Panc1 (cell line): ENCODE results near the gene IFNL4. TPM values are rescaled to one million over a fixed set of nuclear protein-coding genes. Genes with fewer than 3 reads are reported as not detected.
"Not testable (repeated sequence)": the region's sequence is repeated elsewhere in the genome, so short reads cannot be mapped to it uniquely, and the experiment has no call there.

Experiments used
- ATAC-seq: fragments of 200-7000 bp; cut with Tn5 transposase; 2 replicates; pipeline ENCODE4 v1.9.1; 2020; ENCODE audit warnings: mild to moderate bottlenecking, moderate library complexity
- BruUV-seq: library from RNA; stranded (reverse); fragments of 400-500 nt; replicated peaks from 2 replicates; lab custom pipeline; 2021; lab: Mats Ljungman, UMichigan
- CTCF ChIA-PET: fragments of 300-600 bp; sonication (Branson Sonifier 250); formaldehyde crosslinking; loops from one replicate; lab custom pipeline; 2022; ENCODE audit warnings: antibody characterized with exemption; lab: Charles Lee
- POLR2A ChIA-PET: fragments of 300-600 bp; sonication (Branson Sonifier 250); formaldehyde crosslinking; loops from one replicate; lab custom pipeline; 2022; ENCODE audit warnings: antibody characterized with exemption; lab: Charles Lee
- DNase-seq: peaks from one replicate; pipeline ENCODE4 v3.0.0-alpha.2; 2010; ENCODE audit warnings: low read depth, low spot score
- H3K27ac ChIP-seq: 2 replicates; pipeline ENCODE4 v1.5.1; 2011; ENCODE audit warnings: mild to moderate bottlenecking, low read length, inconsistent platforms
- H3K27me3 ChIP-seq: fragments of 200-500 bp; sonication (Bioruptor generic); 2 replicates; pipeline ENCODE4 v1.6.0; 2014; ENCODE audit warnings: low read length, inconsistent platforms; ENCODE audit not compliant: control insufficient read depth, insufficient read depth
- H3K36me3 ChIP-seq: fragments of 200-500 bp; sonication (Bioruptor generic); 2 replicates; pipeline ENCODE4 v1.5.1; 2014; ENCODE audit warnings: inconsistent platforms, mild to moderate bottlenecking, low read length, moderate library complexity; ENCODE audit not compliant: control insufficient read depth, insufficient read depth
- H3K4me1 ChIP-seq: 2 replicates; pipeline ENCODE4 v1.5.1; 2011; ENCODE audit warnings: inconsistent platforms, mild to moderate bottlenecking, low read length, moderate library complexity; ENCODE audit not compliant: control insufficient read depth, insufficient read depth
- H3K4me3 ChIP-seq, 2 experiments: 2 replicates each; pipeline ENCODE4 v1.5.1; 2011 to 2012; ENCODE audit warnings: low read depth in 2 of 2, low read length in 2 of 2, mild to moderate bottlenecking in 2 of 2, inconsistent platforms in 1 of 2, moderate library complexity in 1 of 2
- H3K9me3 ChIP-seq: fragments of 200-500 bp; sonication (Bioruptor generic); 2 replicates; pipeline ENCODE4 v1.5.1; 2014; ENCODE audit warnings: low read depth, mild to moderate bottlenecking, inconsistent platforms, low read length, moderate library complexity; ENCODE audit not compliant: control insufficient read depth, insufficient read depth
- POLR2AphosphoS5 ChIP-seq: IDR thresholded peaks from 2 replicates; pipeline ENCODE4 v1.6.1; 2012; ENCODE audit warnings: mild to moderate bottlenecking, low read depth, low read length, moderate library complexity
- SIN3A ChIP-seq: IDR thresholded peaks from 2 replicates; pipeline ENCODE4 v1.6.1; 2012; ENCODE audit warnings: low read depth, mild to moderate bottlenecking, low read length, moderate library complexity, borderline replicate concordance; ENCODE audit not compliant: insufficient read depth
- TCF7L2 ChIP-seq: IDR thresholded peaks from 2 replicates; pipeline ENCODE4 v1.6.1; 2011; ENCODE audit warnings: mild to moderate bottlenecking, low read depth, low read length, inconsistent platforms
- in situ Hi-C: cut with HindIII; loops from 2 replicates; pipeline ENCODE4 v1.10.0; 2016; ENCODE audit warnings: low sequenced_read_pairs, low pct_unique_long_range_greater_than_20kb
- intact Hi-C: fragments of 100-400 bp; cut with micrococcal nuclease; formaldehyde crosslinking; loops from one replicate; pipeline ENCODE4 v1.10.0; 2022; ENCODE audit not compliant: unreplicated experiment
- total RNA-seq: library from RNA; stranded (reverse); gene quantifications from one replicate; pipeline ENCODE4 v1.2.1, GENCODE V29; 2021; ENCODE audit not compliant: unreplicated experiment
- TF ChIP-seq, protein P1 (sequence below): fragments of 450-650 bp; IDR thresholded peaks from 2 replicates; pipeline ENCODE4 v1.5.1; 2017; ENCODE audit warnings: mild to moderate bottlenecking
- TF ChIP-seq, protein P2 (sequence below), 2 experiments: IDR thresholded peaks; 2 replicates each; pipeline ENCODE4 v1.6.1; 2011 to 2012; ENCODE audit warnings: low read depth in 2 of 2, control low read depth in 1 of 2, low read length in 1 of 2, mild to moderate bottlenecking in 1 of 2, moderate library complexity in 1 of 2; ENCODE audit not compliant: insufficient read depth in 1 of 2

The IFNL4 gene
- total RNA-seq, 1 experiment from 2014 or later = not detected

DNA sequence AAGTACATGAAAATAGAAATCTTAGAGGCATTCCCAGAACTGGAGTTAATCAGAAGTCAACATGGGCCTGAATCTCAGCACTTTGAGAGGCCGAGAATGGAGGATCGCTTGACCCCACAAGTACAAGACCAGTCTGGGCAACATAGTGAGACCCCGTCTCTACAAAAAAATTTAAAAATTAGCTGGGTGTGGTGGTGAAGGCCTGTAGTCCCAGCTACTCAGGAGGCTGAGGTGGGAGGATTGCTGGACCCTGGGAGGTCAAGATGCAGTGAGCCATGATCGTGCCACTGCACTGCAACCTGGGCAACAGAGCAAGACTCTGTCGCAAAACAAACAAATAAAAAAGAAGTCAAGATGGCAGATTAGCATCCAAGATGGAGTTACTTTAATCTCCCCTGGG is 28.1 kb upstream of the IFNL4 start:
- TF ChIP-seq TCF7L2 (no peak), POLR2AphosphoS5 (no peak), SIN3A (no peak)
- TF ChIP-seq, protein P1, sequence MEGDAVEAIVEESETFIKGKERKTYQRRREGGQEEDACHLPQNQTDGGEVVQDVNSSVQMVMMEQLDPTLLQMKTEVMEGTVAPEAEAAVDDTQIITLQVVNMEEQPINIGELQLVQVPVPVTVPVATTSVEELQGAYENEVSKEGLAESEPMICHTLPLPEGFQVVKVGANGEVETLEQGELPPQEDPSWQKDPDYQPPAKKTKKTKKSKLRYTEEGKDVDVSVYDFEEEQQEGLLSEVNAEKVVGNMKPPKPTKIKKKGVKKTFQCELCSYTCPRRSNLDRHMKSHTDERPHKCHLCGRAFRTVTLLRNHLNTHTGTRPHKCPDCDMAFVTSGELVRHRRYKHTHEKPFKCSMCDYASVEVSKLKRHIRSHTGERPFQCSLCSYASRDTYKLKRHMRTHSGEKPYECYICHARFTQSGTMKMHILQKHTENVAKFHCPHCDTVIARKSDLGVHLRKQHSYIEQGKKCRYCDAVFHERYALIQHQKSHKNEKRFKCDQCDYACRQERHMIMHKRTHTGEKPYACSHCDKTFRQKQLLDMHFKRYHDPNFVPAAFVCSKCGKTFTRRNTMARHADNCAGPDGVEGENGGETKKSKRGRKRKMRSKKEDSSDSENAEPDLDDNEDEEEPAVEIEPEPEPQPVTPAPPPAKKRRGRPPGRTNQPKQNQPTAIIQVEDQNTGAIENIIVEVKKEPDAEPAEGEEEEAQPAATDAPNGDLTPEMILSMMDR = no peak
- TF ChIP-seq, protein P2, sequence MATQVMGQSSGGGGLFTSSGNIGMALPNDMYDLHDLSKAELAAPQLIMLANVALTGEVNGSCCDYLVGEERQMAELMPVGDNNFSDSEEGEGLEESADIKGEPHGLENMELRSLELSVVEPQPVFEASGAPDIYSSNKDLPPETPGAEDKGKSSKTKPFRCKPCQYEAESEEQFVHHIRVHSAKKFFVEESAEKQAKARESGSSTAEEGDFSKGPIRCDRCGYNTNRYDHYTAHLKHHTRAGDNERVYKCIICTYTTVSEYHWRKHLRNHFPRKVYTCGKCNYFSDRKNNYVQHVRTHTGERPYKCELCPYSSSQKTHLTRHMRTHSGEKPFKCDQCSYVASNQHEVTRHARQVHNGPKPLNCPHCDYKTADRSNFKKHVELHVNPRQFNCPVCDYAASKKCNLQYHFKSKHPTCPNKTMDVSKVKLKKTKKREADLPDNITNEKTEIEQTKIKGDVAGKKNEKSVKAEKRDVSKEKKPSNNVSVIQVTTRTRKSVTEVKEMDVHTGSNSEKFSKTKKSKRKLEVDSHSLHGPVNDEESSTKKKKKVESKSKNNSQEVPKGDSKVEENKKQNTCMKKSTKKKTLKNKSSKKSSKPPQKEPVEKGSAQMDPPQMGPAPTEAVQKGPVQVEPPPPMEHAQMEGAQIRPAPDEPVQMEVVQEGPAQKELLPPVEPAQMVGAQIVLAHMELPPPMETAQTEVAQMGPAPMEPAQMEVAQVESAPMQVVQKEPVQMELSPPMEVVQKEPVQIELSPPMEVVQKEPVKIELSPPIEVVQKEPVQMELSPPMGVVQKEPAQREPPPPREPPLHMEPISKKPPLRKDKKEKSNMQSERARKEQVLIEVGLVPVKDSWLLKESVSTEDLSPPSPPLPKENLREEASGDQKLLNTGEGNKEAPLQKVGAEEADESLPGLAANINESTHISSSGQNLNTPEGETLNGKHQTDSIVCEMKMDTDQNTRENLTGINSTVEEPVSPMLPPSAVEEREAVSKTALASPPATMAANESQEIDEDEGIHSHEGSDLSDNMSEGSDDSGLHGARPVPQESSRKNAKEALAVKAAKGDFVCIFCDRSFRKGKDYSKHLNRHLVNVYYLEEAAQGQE (IDR thresholded peaks at IDR 0.05; ENCODE audit: insufficient read depth in 1 of 2, low read depth in 2 of 2, low read length in 1 of 2) = no peak
- BruUV-seq = no TSS peak
- POLR2A ChIA-PET = interaction anchor here (0.7 kb wide), 1 partner anchor 135 kb away, joined by 4 read pairs; no protein-coding TSS in a partner anchor
- Histone ChIP-seq H3K36me3 (no peaks in the 10 kb centered on the region), H3K27me3 (peaks cover 8% of the 10 kb centered on the region; the same call in 1 of the 2 replicates), H3K4me1 (no peaks in the 10 kb centered on the region), H3K9me3 (peaks cover 3% of the 10 kb centered on the region; the same call in 1 of the 2 replicates), H3K27ac (no peak overlapping the region), H3K4me3 (no peak overlapping the region)
- ATAC-seq = no peak
- intact Hi-C loops = no loop called here
- in situ Hi-C loops = no loop called here
- DNase-seq = no peak
- CTCF ChIA-PET = no interaction called here

DNA sequence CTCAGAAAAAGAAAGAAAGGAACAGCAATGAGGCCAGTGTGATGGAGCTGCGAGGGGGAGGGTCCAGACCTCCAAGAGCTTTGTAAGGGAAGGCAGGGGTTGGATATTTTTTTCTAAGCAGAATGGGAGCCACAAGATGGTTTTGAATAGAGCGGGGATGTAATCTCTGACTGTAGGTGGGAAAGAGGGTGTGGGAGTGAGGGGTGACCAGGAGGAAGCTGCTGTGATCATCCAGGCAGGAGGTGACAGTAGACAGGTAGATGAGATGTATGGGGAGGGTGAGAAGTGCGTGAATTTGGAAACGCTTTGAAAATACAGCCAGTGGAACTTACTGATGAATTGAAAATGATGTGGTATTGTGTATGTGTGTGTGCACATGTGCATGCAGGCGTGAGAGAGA is 26.9 kb upstream of the IFNL4 start:
- Histone ChIP-seq H3K4me3 (no peak overlapping the region), H3K36me3 (no peaks in the 10 kb centered on the region), H3K4me1 (no peaks in the 10 kb centered on the region), H3K27me3 (peaks cover 3% of the 10 kb centered on the region; the same call in 1 of the 2 replicates), H3K27ac (no peak overlapping the region), H3K9me3 (no peaks in the 10 kb centered on the region)
- TF ChIP-seq, protein P2 (IDR thresholded peaks at IDR 0.05; ENCODE audit: insufficient read depth in 1 of 2, low read depth in 2 of 2, low read length in 1 of 2) = no peak
- no peak for TF ChIP-seq TCF7L2
- TF ChIP-seq POLR2AphosphoS5 = no peak
- TF ChIP-seq SIN3A = no peak
- TF ChIP-seq, protein P1 = no peak
- BruUV-seq = no TSS peak
- ChIA-PET CTCF (interaction anchor here (0.6 to 1.8 kb wide), 5 partner anchors 21 to 57 kb away, joined by 3 to 5 read pairs (median 3); partner anchors contain the start of gene IFNL1), POLR2A (interaction anchor here (0.6 to 1.2 kb wide), 2 partner anchors 17 to 155 kb away, joined by 3 to 6 read pairs; no protein-coding TSS in a partner anchor)
- intact Hi-C loops (no loop called here), in situ Hi-C loops (no loop called here)
- DNase-seq (no peak), ATAC-seq (peak; percentile 15)

DNA sequence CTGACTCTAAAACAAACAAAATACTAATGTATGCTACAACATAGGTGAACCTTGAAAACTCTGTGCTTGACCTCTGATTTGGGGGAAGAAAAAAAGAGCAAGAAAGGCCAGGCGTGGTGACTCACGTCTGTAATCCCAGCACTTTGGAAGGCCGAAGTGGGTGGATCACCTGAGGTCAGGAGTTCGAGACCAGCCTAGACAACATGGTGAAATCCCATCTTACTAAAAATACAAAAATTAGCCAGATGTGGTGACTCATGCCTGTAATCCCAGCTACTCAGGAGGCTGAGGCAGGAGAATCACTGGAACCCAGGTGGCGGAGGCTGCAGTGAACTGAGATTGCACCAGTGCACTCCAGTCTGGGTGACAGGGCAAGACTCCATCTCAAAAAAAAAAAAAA is 25.2 kb upstream of the IFNL4 start:
- H3K36me3 ChIP-seq, BruUV-seq, DNase-seq, ATAC-seq, H3K4me3 ChIP-seq, H3K27me3 ChIP-seq, in situ Hi-C loops, intact Hi-C loops, H3K4me1 ChIP-seq, H3K27ac ChIP-seq, H3K9me3 ChIP-seq: not testable (repeated sequence)
- POLR2A ChIA-PET = interaction anchor here (0.6 to 1.0 kb wide), 2 partner anchors 72 to 131 kb away, joined by 4 to 10 read pairs; no protein-coding TSS in a partner anchor
- CTCF ChIA-PET = interaction anchor here (0.6 kb wide), 1 partner anchor 222 kb away, joined by 10 read pairs; no protein-coding TSS in a partner anchor
